ENCODE data around the gene PXYLP1.

DNA sequence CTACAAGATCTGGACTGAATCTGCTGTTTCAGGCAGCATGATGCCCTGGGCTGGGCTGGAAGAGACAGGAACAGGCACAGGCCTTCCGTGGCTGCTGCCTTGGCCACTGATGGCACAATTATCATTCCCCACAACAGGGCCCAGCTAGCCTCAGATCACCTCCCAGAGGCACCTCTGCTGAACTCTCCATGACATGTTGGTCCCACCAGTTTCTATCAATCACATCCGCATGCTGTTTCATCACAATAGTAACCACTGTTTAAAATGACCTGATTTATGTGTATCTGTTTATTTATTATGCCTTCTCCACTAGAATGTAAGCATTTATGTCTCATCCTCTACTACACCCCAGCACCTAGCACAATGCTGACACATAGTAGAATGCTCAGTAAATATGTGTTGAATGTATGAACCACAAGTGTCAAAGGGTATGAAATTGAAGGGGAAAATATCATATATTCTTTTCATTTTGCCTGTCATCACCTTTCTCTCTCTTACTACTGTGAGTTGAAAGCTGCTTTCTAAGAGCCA, 104.0 kb downstream of the PXYLP1 start:
- TF ChIP-seq, protein P1, sequence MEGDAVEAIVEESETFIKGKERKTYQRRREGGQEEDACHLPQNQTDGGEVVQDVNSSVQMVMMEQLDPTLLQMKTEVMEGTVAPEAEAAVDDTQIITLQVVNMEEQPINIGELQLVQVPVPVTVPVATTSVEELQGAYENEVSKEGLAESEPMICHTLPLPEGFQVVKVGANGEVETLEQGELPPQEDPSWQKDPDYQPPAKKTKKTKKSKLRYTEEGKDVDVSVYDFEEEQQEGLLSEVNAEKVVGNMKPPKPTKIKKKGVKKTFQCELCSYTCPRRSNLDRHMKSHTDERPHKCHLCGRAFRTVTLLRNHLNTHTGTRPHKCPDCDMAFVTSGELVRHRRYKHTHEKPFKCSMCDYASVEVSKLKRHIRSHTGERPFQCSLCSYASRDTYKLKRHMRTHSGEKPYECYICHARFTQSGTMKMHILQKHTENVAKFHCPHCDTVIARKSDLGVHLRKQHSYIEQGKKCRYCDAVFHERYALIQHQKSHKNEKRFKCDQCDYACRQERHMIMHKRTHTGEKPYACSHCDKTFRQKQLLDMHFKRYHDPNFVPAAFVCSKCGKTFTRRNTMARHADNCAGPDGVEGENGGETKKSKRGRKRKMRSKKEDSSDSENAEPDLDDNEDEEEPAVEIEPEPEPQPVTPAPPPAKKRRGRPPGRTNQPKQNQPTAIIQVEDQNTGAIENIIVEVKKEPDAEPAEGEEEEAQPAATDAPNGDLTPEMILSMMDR (IDR thresholded peaks at IDR 0.05; ENCODE audit: low read depth, low read length): no peak
- TF ChIP-seq POLR2A (IDR thresholded peaks at IDR 0.05; ENCODE audit: extremely low read depth, insufficient read length): no peak
- no peak for TF ChIP-seq MYC (IDR thresholded peaks at IDR 0.05; ENCODE audit: low read depth, low read length)
- TF ChIP-seq, protein P2, sequence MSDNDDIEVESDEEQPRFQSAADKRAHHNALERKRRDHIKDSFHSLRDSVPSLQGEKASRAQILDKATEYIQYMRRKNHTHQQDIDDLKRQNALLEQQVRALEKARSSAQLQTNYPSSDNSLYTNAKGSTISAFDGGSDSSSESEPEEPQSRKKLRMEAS (IDR thresholded peaks at IDR 0.05; ENCODE audit: low read depth, low read length): no peak

Data from NB4 (cell line).